Adipocyte (in vitro differentiated cells): ENCODE results near the gene RFTN1.
A peak's percentile ranks its signal among the peaks of the same experiment; 100 is the strongest.

ENCODE experiments used
- DNase-seq: peaks from one replicate; pipeline ENCODE4 v3.0.0-alpha.2; 2015; ENCODE audit warnings: low read depth
- H3K27me3 ChIP-seq: replicated peaks from 2 replicates; pipeline ENCODE4 v1.7.0; 2013; ENCODE audit warnings: mild to moderate bottlenecking, low read length, moderate library complexity; ENCODE audit not compliant: control insufficient read depth, insufficient read depth
- H3K36me3 ChIP-seq: 2 replicates; pipeline ENCODE4 v1.7.0; 2013; ENCODE audit warnings: low read length, mild to moderate bottlenecking, moderate library complexity; ENCODE audit not compliant: control insufficient read depth, insufficient read depth, severe bottlenecking
- H3K4me1 ChIP-seq: 2 replicates; pipeline ENCODE4 v1.7.0; 2013; ENCODE audit warnings: mild to moderate bottlenecking, low read length, moderate library complexity; ENCODE audit not compliant: control insufficient read depth, insufficient read depth
- H3K4me3 ChIP-seq: 2 replicates; pipeline ENCODE4 v1.7.0; 2013; ENCODE audit warnings: mild to moderate bottlenecking, low read length, moderate library complexity
- H3K9ac ChIP-seq: 2 replicates; pipeline ENCODE4 v1.7.0; 2013; ENCODE audit warnings: mild to moderate bottlenecking, low read length, moderate library complexity
- H3K9me3 ChIP-seq: 2 replicates; pipeline ENCODE4 v1.7.0; 2013; ENCODE audit warnings: mild to moderate bottlenecking, low read length, moderate library complexity; ENCODE audit not compliant: control insufficient read depth

RFTN1 gene

GRCh38 chr3:16439848-16440708 is 73.4 kb downstream of the RFTN1 start:
- Histone ChIP-seq H3K4me3 (peak overlapping the region; percentile 54), H3K36me3 (no peaks in the 10 kb centered on the region), H3K9ac (peak overlapping the region; percentile 67), H3K27me3 (no peaks in the 10 kb centered on the region), H3K4me1 (peaks cover 54% of the 10 kb centered on the region), H3K9me3 (no peaks in the 10 kb centered on the region)
- no peak for DNase-seq

- Histone ChIP-seq H3K36me3 (no peaks in the 10 kb centered on the region), H3K4me3 (peak overlapping the region; percentile 54), H3K27me3 (no peaks in the 10 kb centered on the region), H3K9me3 (no peaks in the 10 kb centered on the region), H3K4me1 (peaks cover 54% of the 10 kb centered on the region), H3K9ac (peak overlapping the region; percentile 67)
- peak; percentile 46 for DNase-seq
Measured at GRCh38 chr3:16439163-16439847, 74.2 kb downstream of the RFTN1 start.

- peaks cover 7% of the 10 kb centered on the region for H3K36me3 ChIP-seq
- DNase-seq, result no peak
- H3K9ac ChIP-seq, result peak overlapping the region; percentile 42
- H3K27me3 ChIP-seq, result no peaks in the 10 kb centered on the region
- no peaks in the 10 kb centered on the region for H3K9me3 ChIP-seq
- H3K4me1 ChIP-seq, result peaks cover 54% of the 10 kb centered on the region
- peak overlapping the region; percentile 60 for H3K4me3 ChIP-seq
Measured at GRCh38 chr3:16437640-16438039, 75.9 kb downstream of the RFTN1 start.

GRCh38 chr3:16433701-16434151 is 79.8 kb downstream of the RFTN1 start:
- H3K27me3 ChIP-seq, result no peaks in the 10 kb centered on the region
- no peak overlapping the region for H3K4me3 ChIP-seq
- no peak for DNase-seq
- H3K9me3 ChIP-seq, result no peaks in the 10 kb centered on the region
- peaks cover 28% of the 10 kb centered on the region for H3K36me3 ChIP-seq
- no peak overlapping the region for H3K9ac ChIP-seq
- H3K4me1 ChIP-seq, result peaks cover 37% of the 10 kb centered on the region

- H3K9me3 ChIP-seq, result no peaks in the 10 kb centered on the region
- H3K36me3 ChIP-seq, result peaks cover 28% of the 10 kb centered on the region
- no peak overlapping the region for H3K4me3 ChIP-seq
- no peaks in the 10 kb centered on the region for H3K27me3 ChIP-seq
- H3K9ac ChIP-seq, result no peak overlapping the region
- DNase-seq, result no peak
- H3K4me1 ChIP-seq, result peaks cover 35% of the 10 kb centered on the region
Measured at GRCh38 chr3:16432714-16433113, 80.8 kb downstream of the RFTN1 start.

GRCh38 chr3:16430717-16431630 is 82.5 kb downstream of the RFTN1 start:
- H3K9me3 ChIP-seq, result no peaks in the 10 kb centered on the region
- H3K27me3 ChIP-seq, result no peaks in the 10 kb centered on the region
- H3K36me3 ChIP-seq, result peaks cover 28% of the 10 kb centered on the region
- H3K9ac ChIP-seq, result no peak overlapping the region
- no peak for DNase-seq
- H3K4me3 ChIP-seq, result no peak overlapping the region
- peaks cover 39% of the 10 kb centered on the region for H3K4me1 ChIP-seq

GRCh38 chr3:16429086-16429485 is 84.4 kb downstream of the RFTN1 start:
- H3K4me1 ChIP-seq, result peaks cover 39% of the 10 kb centered on the region
- no peaks in the 10 kb centered on the region for H3K27me3 ChIP-seq
- peaks cover 28% of the 10 kb centered on the region for H3K36me3 ChIP-seq
- no peak overlapping the region for H3K4me3 ChIP-seq
- no peaks in the 10 kb centered on the region for H3K9me3 ChIP-seq
- DNase-seq, result no peak
- no peak overlapping the region for H3K9ac ChIP-seq

- no peak overlapping the region for H3K9ac ChIP-seq
- H3K27me3 ChIP-seq, result no peaks in the 10 kb centered on the region
- no peaks in the 10 kb centered on the region for H3K9me3 ChIP-seq
- H3K4me3 ChIP-seq, result no peak overlapping the region
- peaks cover 39% of the 10 kb centered on the region for H3K4me1 ChIP-seq
- DNase-seq, result no peak
- peaks cover 26% of the 10 kb centered on the region for H3K36me3 ChIP-seq
Measured at GRCh38 chr3:16428612-16429011, 84.9 kb downstream of the RFTN1 start.

GRCh38 chr3:16427103-16427965 is 86.2 kb downstream of the RFTN1 start:
- H3K4me3 ChIP-seq, result peak overlapping the region; percentile 19
- DNase-seq, result peak; percentile 93
- H3K9ac ChIP-seq, result peak overlapping the region; percentile 57
- H3K36me3 ChIP-seq, result peaks cover 18% of the 10 kb centered on the region
- H3K4me1 ChIP-seq, result peaks cover 39% of the 10 kb centered on the region
- H3K9me3 ChIP-seq, result no peaks in the 10 kb centered on the region
- H3K27me3 ChIP-seq, result no peaks in the 10 kb centered on the region

- Histone ChIP-seq H3K4me1 (peaks cover 39% of the 10 kb centered on the region), H3K9ac (no peak overlapping the region), H3K9me3 (no peaks in the 10 kb centered on the region), H3K36me3 (peaks cover 11% of the 10 kb centered on the region), H3K27me3 (no peaks in the 10 kb centered on the region), H3K4me3 (peak overlapping the region; percentile 9)
- DNase-seq, result no peak
Measured at GRCh38 chr3:16426665-16427064, 86.8 kb downstream of the RFTN1 start.
